ENCODE data around the gene RBPJL. TPM values are rescaled to one million over a fixed set of nuclear protein-coding genes. Genes with fewer than 3 reads are reported as not detected.

Gene RBPJL
- total and polyA plus RNA-seq, 2 of the 13 experiments (the other 11 are each of a cell fraction or from before 2014, with no cell fraction given): not detected

DNA sequence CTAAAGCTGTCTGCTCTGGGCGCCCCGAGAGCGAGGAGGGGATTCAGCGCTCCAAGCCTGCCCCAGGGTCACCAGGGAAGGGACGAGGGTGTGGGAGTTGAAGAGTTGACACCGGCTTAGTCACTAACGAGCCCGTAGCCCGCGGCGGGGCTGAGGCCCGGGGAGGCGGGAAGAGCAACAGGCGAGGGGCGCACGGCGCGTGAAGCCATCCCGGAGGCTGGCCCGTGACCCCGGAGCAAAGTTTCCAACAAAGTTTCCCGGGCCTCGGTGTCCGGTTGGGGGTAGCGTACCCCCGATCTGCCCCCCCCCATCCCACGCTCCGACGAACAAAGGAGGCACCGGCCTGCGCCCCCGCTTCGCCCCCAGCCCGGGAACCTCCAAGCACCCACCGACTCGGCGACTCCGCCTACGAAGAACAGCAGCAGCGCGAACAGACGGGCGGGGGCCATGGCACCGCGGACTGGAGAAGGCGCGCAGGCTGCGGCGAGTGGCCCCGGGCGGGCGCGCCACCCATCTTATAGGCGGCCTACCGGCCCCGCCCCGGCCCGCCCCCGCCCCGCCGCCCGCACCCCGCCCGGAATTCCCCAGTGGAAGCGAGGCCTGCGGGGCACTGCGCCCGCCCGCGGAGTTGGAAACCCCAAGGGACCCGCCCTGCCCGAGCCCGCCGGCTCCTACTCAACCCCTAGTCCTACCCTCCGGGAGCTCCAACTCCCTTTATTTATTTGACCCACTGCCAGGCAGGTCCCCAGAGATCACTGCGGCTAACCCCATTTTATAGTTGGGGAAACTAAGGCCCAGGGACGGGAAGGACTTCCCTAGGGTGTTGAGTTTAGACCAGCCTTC is 41.5 kb downstream of the RBPJL start, which contains the start of gene SDC4 (continued):
- TF ChIP-seq, protein P1, sequence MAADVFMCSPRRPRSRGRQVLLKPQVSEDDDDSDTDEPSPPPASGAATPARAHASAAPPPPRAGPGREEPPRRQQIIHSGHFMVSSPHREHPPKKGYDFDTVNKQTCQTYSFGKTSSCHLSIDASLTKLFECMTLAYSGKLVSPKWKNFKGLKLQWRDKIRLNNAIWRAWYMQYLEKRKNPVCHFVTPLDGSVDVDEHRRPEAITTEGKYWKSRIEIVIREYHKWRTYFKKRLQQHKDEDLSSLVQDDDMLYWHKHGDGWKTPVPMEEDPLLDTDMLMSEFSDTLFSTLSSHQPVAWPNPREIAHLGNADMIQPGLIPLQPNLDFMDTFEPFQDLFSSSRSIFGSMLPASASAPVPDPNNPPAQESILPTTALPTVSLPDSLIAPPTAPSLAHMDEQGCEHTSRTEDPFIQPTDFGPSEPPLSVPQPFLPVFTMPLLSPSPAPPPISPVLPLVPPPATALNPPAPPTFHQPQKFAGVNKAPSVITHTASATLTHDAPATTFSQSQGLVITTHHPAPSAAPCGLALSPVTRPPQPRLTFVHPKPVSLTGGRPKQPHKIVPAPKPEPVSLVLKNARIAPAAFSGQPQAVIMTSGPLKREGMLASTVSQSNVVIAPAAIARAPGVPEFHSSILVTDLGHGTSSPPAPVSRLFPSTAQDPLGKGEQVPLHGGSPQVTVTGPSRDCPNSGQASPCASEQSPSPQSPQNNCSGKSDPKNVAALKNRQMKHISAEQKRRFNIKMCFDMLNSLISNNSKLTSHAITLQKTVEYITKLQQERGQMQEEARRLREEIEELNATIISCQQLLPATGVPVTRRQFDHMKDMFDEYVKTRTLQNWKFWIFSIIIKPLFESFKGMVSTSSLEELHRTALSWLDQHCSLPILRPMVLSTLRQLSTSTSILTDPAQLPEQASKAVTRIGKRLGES (CRISPR knock-in tag; IDR thresholded peaks at IDR 0.05; ENCODE audit: borderline replicate concordance): peak; percentile 41; the same call in 1 of the 2 replicates
- TF ChIP-seq, protein P2, sequence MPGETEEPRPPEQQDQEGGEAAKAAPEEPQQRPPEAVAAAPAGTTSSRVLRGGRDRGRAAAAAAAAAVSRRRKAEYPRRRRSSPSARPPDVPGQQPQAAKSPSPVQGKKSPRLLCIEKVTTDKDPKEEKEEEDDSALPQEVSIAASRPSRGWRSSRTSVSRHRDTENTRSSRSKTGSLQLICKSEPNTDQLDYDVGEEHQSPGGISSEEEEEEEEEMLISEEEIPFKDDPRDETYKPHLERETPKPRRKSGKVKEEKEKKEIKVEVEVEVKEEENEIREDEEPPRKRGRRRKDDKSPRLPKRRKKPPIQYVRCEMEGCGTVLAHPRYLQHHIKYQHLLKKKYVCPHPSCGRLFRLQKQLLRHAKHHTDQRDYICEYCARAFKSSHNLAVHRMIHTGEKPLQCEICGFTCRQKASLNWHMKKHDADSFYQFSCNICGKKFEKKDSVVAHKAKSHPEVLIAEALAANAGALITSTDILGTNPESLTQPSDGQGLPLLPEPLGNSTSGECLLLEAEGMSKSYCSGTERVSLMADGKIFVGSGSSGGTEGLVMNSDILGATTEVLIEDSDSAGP (CRISPR knock-in tag; IDR thresholded peaks at IDR 0.05; ENCODE audit: borderline replicate concordance): peak; percentile 74; the same call in 1 of the 2 replicates
- TF ChIP-seq TBL1XR1 (IDR thresholded peaks at IDR 0.05; ENCODE audit: borderline replicate concordance, low read length, partially characterized antibody) (peak; percentile 62), SRSF4 (IDR thresholded peaks at IDR 0.05; ENCODE audit: low read depth, low read length, poor library complexity, severe bottlenecking) (no peak), CBFB (CRISPR knock-in tag; IDR thresholded peaks at IDR 0.05) (peak; percentile 60), SMAD9 (CRISPR knock-in tag; IDR thresholded peaks at IDR 0.05) (0 out of 2 replicates have a peak, but pooled peaks have one; percentile 15), NONO (IDR thresholded peaks at IDR 0.05) (no peak), NONO (CRISPR knock-in tag; conservative IDR thresholded peaks at IDR 0.05) (peak; percentile 68; the same call in 1 of the 2 replicates), BORCS8-MEF2B (CRISPR knock-in tag; IDR thresholded peaks at IDR 0.05) (peak; percentile 67), ZFP36L2 (CRISPR knock-in tag; IDR thresholded peaks at IDR 0.05) (0 out of 2 replicates have a peak, but pooled peaks have one; percentile 68), CHD2 (IDR thresholded peaks at IDR 0.05; ENCODE audit: low read depth, low read length) (0 out of 2 replicates have a peak, but pooled peaks have one; percentile 29), ZNF225 (CRISPR knock-in tag; IDR thresholded peaks at IDR 0.05) (peak; percentile 85; the same call in 1 of the 2 replicates), AKAP8 (CRISPR knock-in tag; IDR thresholded peaks at IDR 0.05) (no peak), ZNF564 (CRISPR knock-in tag; IDR thresholded peaks at IDR 0.05) (peak; percentile 87), MTF2 (CRISPR knock-in tag; IDR thresholded peaks at IDR 0.05; ENCODE audit: borderline replicate concordance) (peak; percentile 67; the same call in 1 of the 2 replicates), MEF2D (CRISPR knock-in tag; IDR thresholded peaks at IDR 0.05) (peak; percentile 76)
- TF ChIP-seq, protein P3, sequence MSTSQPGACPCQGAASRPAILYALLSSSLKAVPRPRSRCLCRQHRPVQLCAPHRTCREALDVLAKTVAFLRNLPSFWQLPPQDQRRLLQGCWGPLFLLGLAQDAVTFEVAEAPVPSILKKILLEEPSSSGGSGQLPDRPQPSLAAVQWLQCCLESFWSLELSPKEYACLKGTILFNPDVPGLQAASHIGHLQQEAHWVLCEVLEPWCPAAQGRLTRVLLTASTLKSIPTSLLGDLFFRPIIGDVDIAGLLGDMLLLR (CRISPR knock-in tag; IDR thresholded peaks at IDR 0.05): peak; percentile 32; the same call in 1 of the 2 replicates
- TF ChIP-seq, protein P4, sequence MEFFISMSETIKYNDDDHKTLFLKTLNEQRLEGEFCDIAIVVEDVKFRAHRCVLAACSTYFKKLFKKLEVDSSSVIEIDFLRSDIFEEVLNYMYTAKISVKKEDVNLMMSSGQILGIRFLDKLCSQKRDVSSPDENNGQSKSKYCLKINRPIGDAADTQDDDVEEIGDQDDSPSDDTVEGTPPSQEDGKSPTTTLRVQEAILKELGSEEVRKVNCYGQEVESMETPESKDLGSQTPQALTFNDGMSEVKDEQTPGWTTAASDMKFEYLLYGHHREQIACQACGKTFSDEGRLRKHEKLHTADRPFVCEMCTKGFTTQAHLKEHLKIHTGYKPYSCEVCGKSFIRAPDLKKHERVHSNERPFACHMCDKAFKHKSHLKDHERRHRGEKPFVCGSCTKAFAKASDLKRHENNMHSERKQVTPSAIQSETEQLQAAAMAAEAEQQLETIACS (CRISPR knock-in tag; IDR thresholded peaks at IDR 0.05): peak; percentile 48; the same call in 1 of the 2 replicates

Measured in HepG2 (cell line).